Measurements from ENCODE around the gene DLGAP4. TPM values are rescaled to one million over a fixed set of nuclear protein-coding genes. Genes with fewer than 3 reads are reported as not detected.

Gene DLGAP4
- total and polyA plus RNA-seq, 2 of the 8 experiments (the other 6 are each of a cell fraction or from before 2014, with no cell fraction given), result 41.2 to 57.2 TPM

GRCh38 chr20:36372666-36373065 is 66.5 kb downstream of the DLGAP4 start:
- no peaks in the 10 kb centered on the region for H3K36me3 ChIP-seq (ENCODE audit: control insufficient read depth in 2 of 4, insufficient read depth in 4 of 4, low read length in 3 of 4)
- no peak for DNase-seq (ENCODE audit: low read depth in 1 of 2, low spot score in 2 of 2)
- POLR2A ChIA-PET (ENCODE audit: partially characterized antibody), result no interaction called here
- no peak overlapping the region for H3K4me3 ChIP-seq (ENCODE audit: extremely low read depth in 1 of 4, insufficient read depth in 2 of 4, low read depth in 3 of 4, low read length in 4 of 4)
- H3K4me2 ChIP-seq (ENCODE audit: insufficient read depth in 1 of 2, low read depth in 2 of 2, low read length in 2 of 2), result no peak overlapping the region
- H4K5ac ChIP-seq (ENCODE audit: insufficient read length, low read depth, low read length), result no peak overlapping the region
- CTCF ChIA-PET (ENCODE audit: partially characterized antibody), result interaction anchor here (0.8 to 1.5 kb wide), 4 partner anchors 8 to 104 kb away, joined by 3 to 6 read pairs (median 4); no protein-coding TSS in a partner anchor
- H3K23ac ChIP-seq (ENCODE audit: insufficient read length), result no peak overlapping the region
- no peak overlapping the region for H2BK5ac ChIP-seq (ENCODE audit: low read depth, low read length)
- no peak overlapping the region for H3K4ac ChIP-seq (replicated peaks; ENCODE audit: insufficient read length, low read depth, low read length)
- H3K56ac ChIP-seq (replicated peaks; ENCODE audit: insufficient read length, low read depth, low read length), result no peak overlapping the region
- no peak overlapping the region for H3K27ac ChIP-seq (ENCODE audit: low read depth, low read length)
- H3K14ac ChIP-seq (ENCODE audit: insufficient read length), result no peak overlapping the region
- H2BK120ac ChIP-seq (replicated peaks; ENCODE audit: low read depth, low read length), result no peak overlapping the region
- H2BK20ac ChIP-seq (ENCODE audit: low read length), result no peak overlapping the region
- no peaks in the 10 kb centered on the region for H3K9me3 ChIP-seq (ENCODE audit: insufficient read depth in 2 of 2, low read depth in 1 of 2, low read length in 1 of 2)
- H4K91ac ChIP-seq (replicated peaks; ENCODE audit: insufficient read length, low read length), result no peak overlapping the region
- no peaks in the 10 kb centered on the region for H3K79me1 ChIP-seq (ENCODE audit: low read depth, low read length)
- H3K4me1 ChIP-seq (replicated peaks in 1 of 4; ENCODE audit: control insufficient read depth in 3 of 4, insufficient read depth in 4 of 4, low read length in 3 of 4), result peaks cover 2 to 7% (median 6%) of the 10 kb centered on the region in 4 experiments
- H3K79me2 ChIP-seq (ENCODE audit: control insufficient read depth in 1 of 2, insufficient read depth in 2 of 2, low read length in 2 of 2), result no peaks in the 10 kb centered on the region
- H3K27me3 ChIP-seq (replicated peaks in 1 of 4; ENCODE audit: control insufficient read depth in 3 of 4, extremely low read depth in 1 of 4, insufficient read depth in 3 of 4, low read length in 3 of 4), result no peaks in the 10 kb centered on the region
- no peak overlapping the region for H3K9ac ChIP-seq (replicated peaks in 1 of 4; ENCODE audit: extremely low read depth in 1 of 4, low read depth in 3 of 4, low read length in 3 of 4)
- no peak for FAIRE-seq
- H2BK12ac ChIP-seq (ENCODE audit: low read depth, low read length), result no peak overlapping the region
- WGBS, 2 experiments (ENCODE audit: extremely low coverage in 1 of 2, insufficient coverage in 1 of 2, insufficient read length in 1 of 2, insufficient replicate concordance in 2 of 2, low coverage in 1 of 2, low lambda C conversion rate in 2 of 2, missing lambda C conversion rate in 1 of 2), result 84% methylated on average over 7 of the region's 7 CpGs; no CpG with 5 or more reads in 1 of the 2 experiments
- TF ChIP-seq KDM5A (IDR thresholded peaks at IDR 0.05; ENCODE audit: low read length), result no peak
- no peak for TF ChIP-seq YY1 (IDR thresholded peaks at IDR 0.05; ENCODE audit: low read depth, low read length)
- no peak for TF ChIP-seq FOSL1 (IDR thresholded peaks at IDR 0.05; ENCODE audit: insufficient read depth, low read depth, low read length)
- TF ChIP-seq SIX5 (IDR thresholded peaks at IDR 0.05; ENCODE audit: low read depth, low read length), result no peak
- TF ChIP-seq MAX (IDR thresholded peaks at IDR 0.05), result no peak
- no peak for TF ChIP-seq TCF12 (IDR thresholded peaks at IDR 0.05; ENCODE audit: low read depth, low read length)
- no peak overlapping the region for H3K18ac ChIP-seq (ENCODE audit: extremely low read depth, low read length)
- no peak overlapping the region for H2AFZ ChIP-seq (ENCODE audit: low read length)
- H4K20me1 ChIP-seq (replicated peaks in 1 of 2; ENCODE audit: control insufficient read depth in 1 of 2, insufficient read depth in 2 of 2, low read length in 2 of 2), result no peaks in the 10 kb centered on the region
- no peaks in the 10 kb centered on the region for H3K23me2 ChIP-seq (ENCODE audit: low read depth, low read length)
- H2BK15ac ChIP-seq (ENCODE audit: low read length), result no peak overlapping the region
- no peak overlapping the region for H2AK5ac ChIP-seq (ENCODE audit: low read depth, low read length)
- no peak overlapping the region for H4K8ac ChIP-seq (ENCODE audit: extremely low read depth, insufficient read depth, low read length)

All from H1 (cell line).